ENCODE measurements around the gene OLFML2B.

OLFML2B gene

GRCh38 chr1:162019006-162019405, 4.7 kb downstream of the OLFML2B start:
- ChIA-PET POLR2A (no interaction called here), CTCF (interaction anchor here (0.6 to 1.1 kb wide), 4 partner anchors 16 to 278 kb away, joined by 3 to 5 read pairs (median 3); no protein-coding TSS in a partner anchor)
- Histone ChIP-seq H3K9me3 (ENCODE audit: control insufficient read depth, insufficient read depth, low read depth, low read length) (no peaks in the 10 kb centered on the region), H3K4me3 (ENCODE audit: low read depth, low read length) (no peak overlapping the region), H3K36me3 (ENCODE audit: control insufficient read depth in 2 of 2, insufficient read depth in 1 of 2, low read length in 2 of 2) (no peaks in the 10 kb centered on the region), H3K27ac (ENCODE audit: extremely low read depth, low read depth, low read length) (no peak overlapping the region), H3K4me1 (ENCODE audit: control insufficient read depth, insufficient read depth, low read length) (peaks cover 12% of the 10 kb centered on the region)
- no peak for TF ChIP-seq ZNF169 (tag by site-specific recombination; IDR thresholded peaks at IDR 0.05)
- peak; percentile 39; the same call in 1 of the 2 replicates for TF ChIP-seq SP7 (tag by site-specific recombination; IDR thresholded peaks at IDR 0.05)
- peak; percentile 71; the same call in 1 of the 2 replicates for TF ChIP-seq ZNF629 (tag by site-specific recombination; IDR thresholded peaks at IDR 0.05)
- no peak for TF ChIP-seq SCRT1 (tag by site-specific recombination; IDR thresholded peaks at IDR 0.05; ENCODE audit: borderline replicate concordance)
- no peak for TF ChIP-seq ZNF837 (tag by site-specific recombination; IDR thresholded peaks at IDR 0.05)
- TF ChIP-seq ZNF600 (tag by site-specific recombination; IDR thresholded peaks at IDR 0.05), result peak; percentile 69; the same call in 1 of the 2 replicates
- no peak for TF ChIP-seq ZNF785 (tag by site-specific recombination; IDR thresholded peaks at IDR 0.05)
- peak; percentile 55; the same call in 1 of the 2 replicates for TF ChIP-seq ZNF843 (tag by site-specific recombination; IDR thresholded peaks at IDR 0.05)
- TF ChIP-seq ZFP3 (tag by site-specific recombination; IDR thresholded peaks at IDR 0.05; ENCODE audit: low read depth), result no peak
- no peak for TF ChIP-seq ZNF280D (tag by site-specific recombination; IDR thresholded peaks at IDR 0.05)
- TF ChIP-seq ZNF530 (tag by site-specific recombination; IDR thresholded peaks at IDR 0.05; ENCODE audit: low read depth), result no peak
- TF ChIP-seq TCF7L2 (IDR thresholded peaks at IDR 0.05; ENCODE audit: borderline replicate concordance, low read depth, low read length), result no peak
- no peak for TF ChIP-seq ZNF19 (tag by site-specific recombination; IDR thresholded peaks at IDR 0.05; ENCODE audit: low read depth)
- TF ChIP-seq ZNF513 (tag by site-specific recombination; IDR thresholded peaks at IDR 0.05), result no peak
- TF ChIP-seq ZNF645 (tag by site-specific recombination; IDR thresholded peaks at IDR 0.05), result no peak
- peak; percentile 84; the same call in 1 of the 2 replicates for TF ChIP-seq OSR2 (tag by site-specific recombination; IDR thresholded peaks at IDR 0.05)
- TF ChIP-seq ZFHX2 (tag by site-specific recombination; conservative IDR thresholded peaks at IDR 0.05), result no peak
- TF ChIP-seq ZBTB7A (tag by site-specific recombination; IDR thresholded peaks at IDR 0.05; ENCODE audit: low read depth), result no peak
- 0 out of 2 replicates have a peak, but pooled peaks have one; percentile 66 for TF ChIP-seq ZXDB (tag by site-specific recombination; IDR thresholded peaks at IDR 0.05)
- TF ChIP-seq SP2 (tag by site-specific recombination; IDR thresholded peaks at IDR 0.05), result no peak
- TF ChIP-seq ZEB2 (tag by site-specific recombination; IDR thresholded peaks at IDR 0.05), result 0 out of 2 replicates have a peak, but pooled peaks have one; percentile 39
- TF ChIP-seq ZNF514 (tag by site-specific recombination; IDR thresholded peaks at IDR 0.05), result no peak
- no peak for TF ChIP-seq ZNF138 (tag by site-specific recombination; IDR thresholded peaks at IDR 0.05; ENCODE audit: borderline replicate concordance)
- no peak for TF ChIP-seq KLF1 (tag by site-specific recombination; IDR thresholded peaks at IDR 0.05)
- no peak for TF ChIP-seq TRIM28 (IDR thresholded peaks at IDR 0.05; ENCODE audit: borderline replicate concordance, low read length)
- no peak for TF ChIP-seq ZNF155 (tag by site-specific recombination; IDR thresholded peaks at IDR 0.05)
- TF ChIP-seq ZSCAN30 (tag by site-specific recombination; IDR thresholded peaks at IDR 0.05), result no peak
- TF ChIP-seq ZBTB17 (tag by site-specific recombination; IDR thresholded peaks at IDR 0.05), result peak; percentile 39; the same call in 1 of the 2 replicates
- TF ChIP-seq PRDM10 (tag by site-specific recombination; IDR thresholded peaks at IDR 0.05), result peak; percentile 47; the same call in 1 of the 2 replicates
- peak; percentile 33; the same call in 1 of the 2 replicates for TF ChIP-seq ZBTB8A (tag by site-specific recombination; IDR thresholded peaks at IDR 0.05)
- no peak for TF ChIP-seq ZNF37A (tag by site-specific recombination; IDR thresholded peaks at IDR 0.05)
- TF ChIP-seq REPIN1 (tag by site-specific recombination; IDR thresholded peaks at IDR 0.05; ENCODE audit: low read depth), result no peak

All from HEK293 (cell line).